Right kidney (tissue), 1 donor: ENCODE results near the gene HNRNPU.

ENCODE experiments used
- DNase-seq: peaks from one replicate; pipeline ENCODE4 v3.0.0-alpha.2; 2016

Gene HNRNPU

DNA sequence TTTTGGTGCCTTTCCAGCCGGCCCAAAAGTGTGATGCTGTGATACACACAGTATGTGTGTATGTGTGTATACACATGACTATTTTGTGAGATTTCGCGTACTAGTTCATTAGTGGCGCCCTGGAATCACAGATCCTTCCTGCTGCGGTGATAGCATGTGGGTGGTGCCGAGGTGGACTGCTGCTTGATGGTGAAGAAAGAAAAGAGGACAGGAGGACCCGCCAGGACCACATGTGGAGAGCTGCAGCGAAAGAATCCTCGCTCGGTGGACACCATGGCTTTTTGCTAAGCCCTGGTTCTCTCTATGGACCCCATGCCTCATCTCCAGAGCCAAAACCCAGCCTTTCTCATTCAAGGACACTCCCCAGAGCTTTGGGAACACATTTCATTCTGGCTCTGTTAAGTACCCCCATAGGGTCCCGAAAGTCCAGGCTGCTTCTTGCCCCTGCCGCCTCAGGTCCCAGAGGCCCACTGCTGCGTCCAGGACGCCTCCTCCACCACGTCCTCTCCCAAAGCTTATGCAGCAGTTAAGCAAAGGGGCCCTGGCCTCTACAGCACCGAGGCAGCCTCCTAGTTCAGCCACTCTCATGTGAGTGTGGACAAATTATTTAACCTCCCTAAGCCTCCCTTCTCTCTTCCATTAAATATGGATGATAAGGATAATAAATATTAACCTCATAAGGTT is 61.6 kb downstream of the HNRNPU start:
- DNase-seq: no peak

DNA sequence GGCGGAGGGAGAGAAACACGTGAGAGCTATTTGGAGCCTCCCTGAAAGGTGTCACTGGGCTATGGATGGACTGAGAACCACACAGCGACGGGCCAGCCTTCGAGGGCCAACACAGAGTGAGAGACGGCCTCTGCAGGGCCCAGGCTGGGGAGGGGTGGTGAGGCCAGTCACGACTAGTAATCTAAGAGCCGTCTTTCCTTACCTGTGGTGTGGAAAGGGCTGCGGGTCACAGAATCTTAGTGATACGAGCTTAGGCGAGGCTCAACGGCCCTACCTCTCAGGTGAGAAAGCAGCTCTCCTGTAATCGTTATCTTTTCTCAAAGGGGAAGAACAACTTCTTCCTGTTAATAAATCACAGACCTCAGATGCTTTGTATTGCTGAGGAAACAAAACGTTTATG is 62.3 kb downstream of the HNRNPU start:
- no peak for DNase-seq

DNA sequence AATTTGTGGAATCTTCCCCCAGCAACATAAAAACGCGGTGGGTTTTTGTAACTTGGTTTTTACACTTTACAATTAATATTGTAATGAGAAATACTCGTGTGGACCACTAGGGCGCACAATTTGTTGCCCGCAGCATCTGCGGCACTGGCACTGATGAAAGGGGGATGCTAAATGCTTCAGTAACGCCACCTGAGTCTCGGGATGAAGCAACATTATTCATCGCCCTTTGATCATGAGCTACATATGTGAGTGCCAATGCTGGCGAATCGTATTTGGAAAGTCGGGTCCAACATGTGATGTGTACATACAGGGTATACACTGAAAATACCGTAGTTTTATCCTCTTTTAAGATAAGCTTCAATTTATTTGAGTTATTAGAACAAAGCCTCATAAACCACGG is 63.1 kb downstream of the HNRNPU start:
- no peak for DNase-seq

DNA sequence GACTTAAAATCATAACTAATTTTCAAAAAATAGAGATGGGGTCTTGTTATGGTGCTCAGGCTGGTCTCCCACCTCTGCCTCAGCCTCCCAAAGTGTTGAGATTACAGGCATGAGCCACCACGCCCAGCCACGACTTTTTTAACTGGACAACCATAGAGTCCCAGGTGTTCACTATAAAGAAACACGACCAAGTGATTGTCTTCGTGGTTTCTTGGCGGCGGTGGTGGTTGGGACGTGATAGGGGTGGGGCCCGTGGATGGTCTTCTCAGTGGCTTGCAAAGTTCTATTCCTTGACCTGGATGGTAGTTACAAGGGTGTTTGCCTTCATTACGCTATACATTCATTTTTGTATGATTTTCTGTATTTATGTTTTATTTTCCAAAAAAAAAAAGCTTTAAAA is 63.5 kb downstream of the HNRNPU start:
- no peak for DNase-seq
